Neural cell (in vitro differentiated cells): ENCODE measurements around the gene SCUBE1. TPM values are rescaled to one million over a fixed set of nuclear protein-coding genes. Genes with fewer than 3 reads are reported as not detected.
"Not testable (repeated sequence)": the region's sequence is repeated elsewhere in the genome, so short reads cannot be mapped to it uniquely, and the experiment has no call there.

Experiments
- H2AFZ ChIP-seq: fragments of 200-600, 300-800 bp; sonication (generic), shearing (Covaris generic); 2 replicates; pipeline ENCODE4 v1.6.0; 2014; ENCODE audit warnings: low read depth, mild to moderate bottlenecking, antibody characterized with exemption, low read length, moderate library complexity
- H3F3A ChIP-seq: fragments of 200-600 bp; shearing (Covaris generic); 2 replicates; pipeline ENCODE4 v1.6.1; 2016; ENCODE audit warnings: mild to moderate bottlenecking, moderate library complexity, mixed read lengths, antibody characterized with exemption, low read length; ENCODE audit not compliant: insufficient read depth, poor library complexity, severe bottlenecking
- H3K27ac ChIP-seq: fragments of 200-600, 300-800 bp; sonication (generic), shearing (Covaris generic); 2 replicates; pipeline ENCODE4 v1.5.1; 2014; ENCODE audit warnings: mild to moderate bottlenecking, low read length, moderate library complexity
- H3K27me3 ChIP-seq: fragments of 300-800, 200-600 bp; sonication (generic), shearing (Covaris generic); 2 replicates; pipeline ENCODE4 v1.6.0; 2014; ENCODE audit warnings: mild to moderate bottlenecking, low read depth, low read length, moderate library complexity; ENCODE audit not compliant: insufficient read depth
- H3K36me3 ChIP-seq: fragments of 300-800, 200-600 bp; sonication (generic), shearing (Covaris generic); 2 replicates; pipeline ENCODE4 v1.5.1; 2014; ENCODE audit warnings: mild to moderate bottlenecking, antibody characterized with exemption, low read length, moderate library complexity; ENCODE audit not compliant: insufficient read depth
- H3K4me2 ChIP-seq: fragments of 300-800, 200-600 bp; sonication (generic), shearing (Covaris generic); 2 replicates; pipeline ENCODE4 v1.6.0; 2014; ENCODE audit warnings: mild to moderate bottlenecking, low read length
- H3K4me3 ChIP-seq: fragments of 300-800, 200-600 bp; sonication (generic), shearing (Covaris generic); 2 replicates; pipeline ENCODE4 v1.5.1; 2014; ENCODE audit warnings: mild to moderate bottlenecking, low read length, moderate library complexity
- H3K79me2 ChIP-seq: fragments of 200-600 bp; shearing (Covaris generic); replicated peaks from 2 replicates; pipeline ENCODE4 v1.6.0; 2014; ENCODE audit warnings: mild to moderate bottlenecking, low read length, moderate library complexity; ENCODE audit not compliant: insufficient read depth
- H3K9ac ChIP-seq: fragments of 300-800, 200-600 bp; sonication (generic), shearing (Covaris generic); 2 replicates; pipeline ENCODE4 v1.6.1; 2016; ENCODE audit warnings: mild to moderate bottlenecking, low read length, mixed read lengths
- H3K9me2 ChIP-seq: fragments of 200-600 bp; shearing (Covaris generic); 2 replicates; pipeline ENCODE4 v1.6.1; 2016; ENCODE audit warnings: mild to moderate bottlenecking, low read length, mixed read lengths; ENCODE audit not compliant: insufficient read depth
- H3K9me3 ChIP-seq: fragments of 200-600, 300-800 bp; sonication (generic), shearing (Covaris generic); 2 replicates; pipeline ENCODE4 v1.6.1; 2016; ENCODE audit warnings: mild to moderate bottlenecking, mixed run types, low read length, moderate library complexity, mixed read lengths
- H4K20me1 ChIP-seq: fragments of 200-600 bp; shearing (Covaris generic); 2 replicates; pipeline ENCODE4 v1.6.1; 2016; ENCODE audit warnings: mild to moderate bottlenecking, mixed run types; ENCODE audit not compliant: insufficient read depth
- CTCF ChIP-seq: fragments of 450-650 bp; IDR thresholded peaks from 2 replicates; pipeline ENCODE4 v1.5.1; 2014; ENCODE audit warnings: antibody characterized with exemption, mild to moderate bottlenecking, moderate library complexity; ENCODE audit not compliant: poor library complexity, severe bottlenecking
- EP300 ChIP-seq: fragments of 450-650 bp; conservative IDR thresholded peaks from 2 replicates; pipeline ENCODE4 v1.6.1; 2014; ENCODE audit warnings: antibody characterized with exemption, mild to moderate bottlenecking, moderate library complexity; ENCODE audit not compliant: poor library complexity, severe bottlenecking
- EZH2 ChIP-seq: fragments of 200-600, 300-800 bp; shearing (Covaris generic), sonication (generic); IDR thresholded peaks from 2 replicates; pipeline ENCODE4 v1.6.1; 2014; ENCODE audit warnings: antibody characterized with exemption, low read length, borderline replicate concordance, mild to moderate bottlenecking; ENCODE audit not compliant: insufficient read depth, poor library complexity, severe bottlenecking
- MXI1 ChIP-seq: fragments of 450-650 bp; conservative IDR thresholded peaks from 2 replicates; pipeline ENCODE4 v1.6.1; 2014; ENCODE audit warnings: antibody characterized with exemption, mild to moderate bottlenecking; ENCODE audit not compliant: poor library complexity, severe bottlenecking
- POLR2AphosphoS5 ChIP-seq: IDR thresholded peaks from 2 replicates; pipeline ENCODE4 v1.6.1; 2012
- RAD21 ChIP-seq: fragments of 450-650 bp; conservative IDR thresholded peaks from 2 replicates; pipeline ENCODE4 v1.6.1; 2014; ENCODE audit warnings: antibody characterized with exemption, mild to moderate bottlenecking, moderate library complexity
- REST ChIP-seq: IDR thresholded peaks from 2 replicates; pipeline ENCODE4 v1.6.1; 2012; ENCODE audit warnings: borderline replicate concordance
- SMC3 ChIP-seq: fragments of 450-650 bp; conservative IDR thresholded peaks from 2 replicates; pipeline ENCODE4 v1.6.1; 2014; ENCODE audit warnings: antibody characterized with exemption, mild to moderate bottlenecking, moderate library complexity; ENCODE audit not compliant: poor library complexity
- TAF1 ChIP-seq: IDR thresholded peaks from 2 replicates; pipeline ENCODE4 v1.6.1; 2012; ENCODE audit warnings: low read depth
- polyA plus RNA-seq: library from polyadenylated mRNA; depleted of rRNA; stranded (reverse); fragments of >200 nt; gene quantifications from 2 replicates; pipeline ENCODE4 v1.2.3, GENCODE V29; 2014

Gene SCUBE1
- polyA plus RNA-seq, 1 donor from 2014 or later = 8.4 TPM

- Histone ChIP-seq H3K9me2 (no peaks in the 10 kb centered on the region), H3K9ac (no peak overlapping the region), H3K27ac (no peak overlapping the region), H3K9me3 (no peaks in the 10 kb centered on the region), H3K4me3 (no peak overlapping the region), H4K20me1 (no peaks in the 10 kb centered on the region), H3K79me2 (no peaks in the 10 kb centered on the region), H3K4me2 (no peak overlapping the region), H3F3A (no peaks in the 10 kb centered on the region), H2AFZ (no peak overlapping the region), H3K36me3 (no peaks in the 10 kb centered on the region), H3K27me3 (no peaks in the 10 kb centered on the region)
- TF ChIP-seq CTCF = no peak
- TF ChIP-seq REST = no peak
- TF ChIP-seq TAF1 = no peak
- TF ChIP-seq RAD21 = no peak
- TF ChIP-seq MXI1 = no peak
These were observed 55.7 kb downstream of the SCUBE1 start for GRCh38 chr22:43287441-43287840.

GRCh38 chr22:43281394-43281793, 61.8 kb downstream of the SCUBE1 start:
- no peaks in the 10 kb centered on the region for H3K9me3 ChIP-seq
- H3K27ac ChIP-seq = no peak overlapping the region
- no peaks in the 10 kb centered on the region for H3K9me2 ChIP-seq
- H3K79me2 ChIP-seq = no peaks in the 10 kb centered on the region
- H3K9ac ChIP-seq = no peak overlapping the region
- no peaks in the 10 kb centered on the region for H3K36me3 ChIP-seq
- TF ChIP-seq SMC3 (no peak), POLR2AphosphoS5 (no peak), TAF1 (no peak), MXI1 (no peak), EP300 (no peak), REST (no peak), EZH2 (no peak), RAD21 (no peak), CTCF (no peak)
- H4K20me1 ChIP-seq = no peaks in the 10 kb centered on the region
- H2AFZ ChIP-seq = no peak overlapping the region
- H3K4me2 ChIP-seq = no peak overlapping the region
- H3F3A ChIP-seq = no peaks in the 10 kb centered on the region
- no peaks in the 10 kb centered on the region for H3K27me3 ChIP-seq
- no peak overlapping the region for H3K4me3 ChIP-seq

- not testable (repeated sequence) for H3K4me2 ChIP-seq, H3K36me3 ChIP-seq, H3K9me2 ChIP-seq, H3K9ac ChIP-seq, H3K27ac ChIP-seq, H3K27me3 ChIP-seq, H4K20me1 ChIP-seq, H2AFZ ChIP-seq, H3K79me2 ChIP-seq, H3F3A ChIP-seq, H3K9me3 ChIP-seq, H3K4me3 ChIP-seq
These were observed 62.7 kb downstream of the SCUBE1 start for GRCh38 chr22:43280523-43280886.
